Skin of body (tissue), 2 donors: ENCODE data around the gene CCNT2. TPM values are rescaled to one million over a fixed set of nuclear protein-coding genes. Genes with fewer than 3 reads are reported as not detected.
"Not testable (repeated sequence)": the region's sequence is repeated elsewhere in the genome, so short reads cannot be mapped to it uniquely, and the experiment has no call there.

ENCODE experiments used
- DNase-seq: peaks from one replicate; lab custom pipeline; 2025; lab: John Stamatoyannopoulos, UW
- total RNA-seq: library from RNA; depleted of rRNA; stranded (reverse); fragments of >200 nt; gene quantifications from one replicate; pipeline ENCODE4 v1.2.3, GENCODE V29; 2014

CCNT2 gene
- total RNA-seq, 1 donor from 2014 or later: 55.0 TPM

GRCh38 chr2:134975281-134976009 is 56.8 kb downstream of the CCNT2 start:
- DNase-seq: no peak

- DNase-seq: no peak
Observed at GRCh38 chr2:134976074-134976702, 57.6 kb downstream of the CCNT2 start.

- DNase-seq: not testable (repeated sequence)
Observed at GRCh38 chr2:134977104-134977503, 58.5 kb downstream of the CCNT2 start.

- DNase-seq: no peak
Observed at GRCh38 chr2:134979221-134979620, 60.6 kb downstream of the CCNT2 start.

- DNase-seq: no peak
Observed at GRCh38 chr2:134980639-134981038, 62.0 kb downstream of the CCNT2 start.

DNA sequence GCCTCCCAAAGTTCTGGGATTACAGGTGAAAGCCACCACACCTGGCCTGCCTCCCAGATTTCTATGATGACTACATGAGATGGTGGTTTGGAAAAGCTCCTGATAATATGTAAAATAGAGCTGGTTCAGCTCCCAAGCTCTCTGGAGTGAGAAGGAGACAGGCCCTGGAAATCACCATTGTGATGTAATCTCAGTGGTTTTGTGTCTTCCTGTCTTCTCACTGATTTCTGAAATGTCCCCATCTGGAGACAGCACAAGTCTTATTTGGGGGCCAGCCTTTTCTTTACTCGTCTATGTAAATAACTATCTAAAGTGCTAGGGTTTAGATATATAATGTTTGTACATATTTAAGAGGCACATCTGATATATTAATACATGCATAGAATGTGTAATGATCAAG is 64.0 kb downstream of the CCNT2 start:
- no peak for DNase-seq

- DNase-seq: no peak
Observed at GRCh38 chr2:134985061-134985460, 66.4 kb downstream of the CCNT2 start.

DNA sequence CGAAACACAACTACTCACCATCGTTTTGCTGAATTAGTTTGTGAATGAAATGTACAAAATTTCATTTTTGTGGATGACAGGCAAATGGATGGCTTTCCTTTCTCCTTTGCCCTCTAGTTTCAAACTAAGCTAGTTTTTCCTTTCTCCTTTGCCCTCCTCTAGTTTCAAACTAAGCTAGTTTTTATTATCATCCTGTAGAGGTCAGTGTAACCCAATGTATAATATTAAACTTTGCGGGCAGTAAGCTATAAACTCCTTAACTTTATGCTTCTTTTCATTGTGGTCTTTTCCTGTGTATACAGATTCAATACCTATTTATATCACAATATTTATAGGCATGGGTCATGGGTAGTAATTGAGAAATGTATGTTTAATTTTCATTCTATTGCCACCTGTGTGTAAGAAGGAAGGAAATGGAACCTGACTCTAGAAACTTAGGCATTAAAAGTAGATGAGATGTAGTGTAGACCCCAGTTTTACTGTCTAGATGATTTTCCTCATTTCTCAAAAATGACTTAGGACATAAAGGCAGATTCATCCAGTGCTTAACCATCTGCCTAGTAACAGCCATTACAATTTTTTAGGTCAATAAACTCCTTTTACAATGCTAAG is 70.5 kb downstream of the CCNT2 start:
- DNase-seq: no peak

- DNase-seq: no peak
Observed at GRCh38 chr2:134999521-134999920, 80.9 kb downstream of the CCNT2 start.

- DNase-seq: no peak
Observed at GRCh38 chr2:135002836-135003235, 84.2 kb downstream of the CCNT2 start.

DNA sequence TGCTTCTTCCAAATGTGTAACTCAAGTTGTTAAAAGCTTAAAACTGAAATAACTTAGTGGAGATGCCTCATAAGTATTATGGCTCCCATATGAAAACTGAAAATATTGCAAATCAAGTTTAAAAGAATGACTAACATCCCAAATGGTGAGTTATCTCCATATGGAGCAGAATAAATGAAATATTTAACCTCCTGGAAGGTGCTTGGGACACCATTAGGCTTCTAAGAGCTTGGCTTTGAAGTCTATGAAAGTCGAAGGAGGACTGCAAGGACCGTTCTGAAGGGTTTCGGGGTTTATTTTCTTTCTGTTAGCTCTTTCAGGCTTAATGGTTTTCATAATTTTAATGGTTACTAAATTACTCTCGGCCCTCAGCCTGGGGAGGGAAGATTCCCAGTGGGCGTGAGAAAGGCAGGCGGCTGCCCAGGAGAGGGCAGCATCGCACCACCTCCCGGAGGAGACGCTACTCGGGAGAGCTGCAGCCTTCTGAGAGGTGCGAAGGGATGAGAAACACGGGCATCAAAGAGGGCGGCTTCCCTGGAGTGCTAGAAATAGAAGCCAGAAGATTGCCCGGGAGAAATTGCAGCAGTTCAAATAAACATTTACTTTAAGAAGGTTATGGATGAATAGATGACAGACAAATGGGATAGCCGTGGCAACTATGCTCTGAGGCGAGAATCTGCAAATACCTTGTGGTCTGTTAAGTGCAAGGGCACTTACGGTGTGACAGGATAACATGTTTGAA is 85.6 kb downstream of the CCNT2 start:
- no peak for DNase-seq

- DNase-seq: no peak
Observed at GRCh38 chr2:135005753-135006152, 87.1 kb downstream of the CCNT2 start.

Other genes with a start within 250 kb of the CCNT2 start
- gene TMEM163, start 199.8 kb upstream of the CCNT2 start, total RNA-seq: 0.59 TPM
- gene ACMSD, start 80.2 kb upstream of the CCNT2 start, total RNA-seq: not detected
- gene MAP3K19, start 128.6 kb downstream of the CCNT2 start, total RNA-seq: not detected
- gene RAB3GAP1, start 133.5 kb downstream of the CCNT2 start, total RNA-seq: 60.8 TPM